Measurements from ENCODE around the gene ENO1. TPM values are rescaled to one million over a fixed set of nuclear protein-coding genes. Genes with fewer than 3 reads are reported as not detected.

ENO1 gene
- total RNA-seq, 4 donors from 2014 or later, result 390 to 481 (median 441) TPM

DNA sequence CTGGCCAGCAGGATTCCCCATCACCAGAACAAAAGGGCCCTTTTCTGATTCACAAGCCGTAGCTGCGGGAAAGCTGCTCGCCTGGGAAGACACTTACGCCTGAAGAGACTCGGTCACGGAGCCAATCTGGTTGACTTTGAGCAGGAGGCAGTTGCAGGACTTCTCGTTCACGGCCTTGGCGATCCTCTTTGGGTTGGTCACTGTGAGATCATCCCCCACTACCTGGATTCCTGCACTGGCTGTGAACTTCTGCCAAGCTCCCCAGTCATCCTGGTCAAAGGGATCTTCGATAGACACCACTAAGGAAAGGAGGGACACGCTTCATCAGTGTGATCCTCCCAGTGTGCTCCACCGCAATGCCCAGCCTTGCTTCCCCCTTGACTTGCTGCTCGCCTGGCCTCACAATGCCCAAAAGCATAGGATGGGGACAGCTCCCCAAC, 14.7 kb downstream of the ENO1 start:
- TF ChIP-seq, protein P1, sequence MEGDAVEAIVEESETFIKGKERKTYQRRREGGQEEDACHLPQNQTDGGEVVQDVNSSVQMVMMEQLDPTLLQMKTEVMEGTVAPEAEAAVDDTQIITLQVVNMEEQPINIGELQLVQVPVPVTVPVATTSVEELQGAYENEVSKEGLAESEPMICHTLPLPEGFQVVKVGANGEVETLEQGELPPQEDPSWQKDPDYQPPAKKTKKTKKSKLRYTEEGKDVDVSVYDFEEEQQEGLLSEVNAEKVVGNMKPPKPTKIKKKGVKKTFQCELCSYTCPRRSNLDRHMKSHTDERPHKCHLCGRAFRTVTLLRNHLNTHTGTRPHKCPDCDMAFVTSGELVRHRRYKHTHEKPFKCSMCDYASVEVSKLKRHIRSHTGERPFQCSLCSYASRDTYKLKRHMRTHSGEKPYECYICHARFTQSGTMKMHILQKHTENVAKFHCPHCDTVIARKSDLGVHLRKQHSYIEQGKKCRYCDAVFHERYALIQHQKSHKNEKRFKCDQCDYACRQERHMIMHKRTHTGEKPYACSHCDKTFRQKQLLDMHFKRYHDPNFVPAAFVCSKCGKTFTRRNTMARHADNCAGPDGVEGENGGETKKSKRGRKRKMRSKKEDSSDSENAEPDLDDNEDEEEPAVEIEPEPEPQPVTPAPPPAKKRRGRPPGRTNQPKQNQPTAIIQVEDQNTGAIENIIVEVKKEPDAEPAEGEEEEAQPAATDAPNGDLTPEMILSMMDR (IDR thresholded peaks at IDR 0.05; ENCODE audit: low read depth), result no peak

DNA sequence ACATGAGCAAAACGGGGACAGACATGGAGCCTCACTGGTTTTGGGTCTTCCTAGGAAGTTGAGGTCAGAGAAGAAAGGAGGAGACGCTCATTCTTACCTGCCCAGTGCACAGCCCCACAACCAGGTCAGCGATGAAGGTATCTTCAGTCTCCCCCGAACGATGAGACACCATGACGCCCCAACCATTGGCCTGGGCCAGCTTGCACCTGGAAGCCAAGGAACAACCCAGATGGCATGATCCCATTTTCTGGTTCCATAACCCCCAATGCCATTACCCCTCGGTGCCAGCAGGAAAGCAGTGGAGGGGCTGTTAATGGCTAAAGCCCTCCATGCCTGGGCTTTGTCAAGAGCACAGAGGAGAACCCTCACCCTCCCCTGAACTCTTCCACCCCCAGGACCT, 15.3 kb downstream of the ENO1 start:
- TF ChIP-seq, protein P1 (IDR thresholded peaks at IDR 0.05; ENCODE audit: low read depth), result no peak

DNA sequence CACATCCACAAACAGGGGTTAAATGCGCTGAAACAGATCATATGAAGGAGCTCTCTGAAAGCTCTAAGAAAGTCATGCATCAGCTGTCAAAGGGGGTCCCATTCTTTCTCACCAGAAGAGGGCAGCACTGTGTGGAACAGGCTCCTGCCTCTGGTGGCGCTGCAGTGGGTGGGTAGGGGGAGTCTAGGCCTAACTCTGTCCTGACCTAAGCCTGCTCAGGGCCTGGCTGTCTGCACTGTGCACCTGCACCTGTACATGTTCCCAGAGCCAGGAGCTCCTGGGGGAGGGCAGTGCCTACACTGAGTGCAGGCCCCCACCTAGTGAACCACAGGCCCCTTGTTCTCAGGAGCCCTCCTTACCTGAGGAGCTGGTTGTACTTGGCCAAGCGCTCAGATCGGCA, 16.0 kb downstream of the ENO1 start:
- TF ChIP-seq, protein P1 (IDR thresholded peaks at IDR 0.05; ENCODE audit: low read depth), result no peak

DNA sequence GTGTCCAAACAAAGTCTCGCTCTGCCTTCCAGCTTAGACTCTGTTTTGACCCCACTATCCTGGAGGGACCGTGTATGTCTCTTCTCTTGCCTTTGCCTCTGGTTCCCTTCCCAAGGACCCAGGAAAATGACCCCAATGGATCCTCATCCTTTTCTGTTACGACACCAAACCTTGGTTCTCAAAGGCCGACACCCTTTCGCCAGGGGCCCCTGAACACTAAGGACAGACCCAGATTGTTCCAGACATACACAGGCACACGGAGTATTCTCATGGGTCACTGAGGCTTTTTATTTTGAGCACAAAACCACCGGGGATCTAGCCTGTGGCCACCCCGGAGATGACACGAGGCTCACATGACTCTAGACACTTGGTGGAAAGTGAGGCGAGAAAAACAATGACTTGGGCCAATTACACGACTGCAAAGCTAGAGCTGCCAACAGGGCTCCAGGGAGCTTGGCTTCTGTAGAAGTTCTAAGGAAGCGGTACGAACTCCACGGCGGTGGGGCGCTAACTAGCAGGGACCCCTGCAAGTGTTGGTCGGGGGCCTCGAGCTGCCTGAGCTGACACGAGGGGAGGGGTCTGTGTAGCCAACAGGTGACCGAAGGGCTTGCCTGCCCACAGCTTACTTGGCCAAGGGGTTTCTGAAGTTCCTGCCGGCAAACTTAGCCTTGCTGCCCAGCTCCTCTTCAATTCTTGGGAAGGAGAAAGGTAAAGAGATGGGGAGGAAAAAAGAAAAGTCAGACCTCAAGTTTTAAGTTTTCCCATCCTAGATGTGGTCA, 17.6 kb downstream of the ENO1 start:
- TF ChIP-seq, protein P1 (IDR thresholded peaks at IDR 0.05; ENCODE audit: low read depth), result no peak

DNA sequence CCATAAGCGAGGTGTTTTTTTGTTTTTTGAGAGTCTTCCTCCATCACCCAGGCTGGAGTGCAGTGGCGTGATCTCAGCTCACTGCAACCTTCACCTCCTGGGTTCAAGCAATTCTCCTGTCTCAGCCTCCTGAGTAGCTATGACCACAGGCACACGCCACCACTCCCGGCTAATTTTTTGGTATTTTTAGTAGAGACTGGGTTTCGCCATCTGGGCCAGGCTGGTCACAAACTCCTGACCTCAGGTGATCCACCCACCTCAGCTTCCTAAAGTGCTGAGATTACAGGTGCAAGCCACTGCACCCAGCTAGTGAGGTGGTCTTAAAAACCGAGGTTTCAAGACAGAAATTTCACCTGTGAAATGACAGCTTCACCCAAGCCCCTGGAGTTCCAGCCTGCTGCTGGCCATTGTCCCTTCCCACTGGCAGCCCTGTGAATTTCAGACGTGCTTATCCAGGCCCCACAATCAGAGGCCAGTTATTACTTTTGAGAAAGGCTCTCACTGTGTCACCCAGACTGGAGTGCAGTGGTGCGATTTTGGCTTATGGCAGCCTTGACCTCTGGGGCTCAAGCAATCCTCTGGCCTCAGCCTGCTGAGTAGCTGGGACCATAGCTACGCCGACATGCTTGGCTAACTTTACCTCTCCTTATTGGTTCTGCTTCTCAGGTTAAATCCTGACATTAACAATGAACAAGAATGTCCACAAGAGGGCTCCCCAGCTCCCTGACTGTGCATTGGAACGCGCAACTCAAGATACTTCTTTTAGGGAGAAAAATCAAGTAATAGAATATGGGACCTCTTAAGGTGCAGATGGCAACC, 19.4 kb downstream of the ENO1 start:
- TF ChIP-seq, protein P1 (IDR thresholded peaks at IDR 0.05; ENCODE audit: low read depth), result no peak

DNA sequence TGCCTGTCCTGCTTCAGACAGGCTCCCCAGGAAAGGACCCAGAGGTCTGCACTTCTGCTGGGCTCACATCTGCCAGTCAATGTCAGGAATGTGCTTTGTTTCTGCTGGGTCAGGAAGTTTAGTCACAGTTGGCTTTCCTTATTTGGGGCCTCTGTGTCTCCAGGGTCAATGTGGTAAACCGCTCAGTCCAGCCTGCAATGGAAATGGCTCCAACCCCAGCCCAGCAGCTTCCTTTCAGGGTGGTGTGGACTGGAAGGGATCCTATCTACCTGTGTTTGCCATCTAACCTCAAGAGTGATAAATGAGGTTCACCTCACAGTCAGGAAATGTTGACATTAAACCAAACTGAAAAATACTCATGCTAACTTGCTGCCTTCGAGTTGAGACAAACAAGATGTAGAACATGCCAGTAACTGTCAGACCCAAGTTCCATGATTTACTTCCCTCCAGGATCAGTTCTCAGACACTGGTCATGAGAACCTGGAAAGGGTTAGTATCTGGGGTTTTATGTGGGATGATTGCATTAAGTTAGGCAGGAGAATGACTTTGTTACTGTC, 20.3 kb downstream of the ENO1 start:
- TF ChIP-seq, protein P1 (IDR thresholded peaks at IDR 0.05; ENCODE audit: low read depth), result no peak

Measured in subcutaneous adipose tissue (tissue), 4 donors.